GM23338 (cell line): ENCODE data around the gene SLC2A9.

Experiments used
- CREB1 ChIP-seq: fragments of 250-450 bp; sonication (Bioruptor Pico); IDR thresholded peaks from 2 replicates; pipeline ENCODE4 v1.5.0; 2020; ENCODE audit warnings: low read depth, mild to moderate bottlenecking, moderate library complexity
- CTCF ChIP-seq, 2 experiments: fragments of 200-600 bp in 1 of 2; sonication (generic) in 1 of 2; conservative IDR thresholded peaks; 2 replicates each; pipeline versions ENCODE4 v1.5.1 to v1.6.1; 2016 to 2017; ENCODE audit warnings: antibody characterized with exemption in 2 of 2, low read depth in 2 of 2, mild to moderate bottlenecking in 2 of 2, moderate library complexity in 1 of 2
- EZH2 ChIP-seq: fragments of 200-600 bp; sonication (generic); IDR thresholded peaks from one replicate; pipeline ENCODE4 v1.8.0; 2017; ENCODE audit warnings: antibody characterized with exemption, mild to moderate bottlenecking, low read depth; ENCODE audit not compliant: unreplicated experiment
- EZH2phosphoT487 ChIP-seq: fragments of 200-600 bp; sonication (generic); IDR thresholded peaks from one replicate; pipeline ENCODE4 v1.8.1; 2018; ENCODE audit warnings: antibody characterized with exemption; ENCODE audit not compliant: unreplicated experiment
- JUNB ChIP-seq: IDR thresholded peaks from one replicate; pipeline ENCODE4 v1.6.1; 2016; ENCODE audit warnings: antibody characterized with exemption; ENCODE audit not compliant: unreplicated experiment
- NANOG ChIP-seq: IDR thresholded peaks from 2 replicates; pipeline ENCODE4 v1.6.1; 2016; ENCODE audit warnings: antibody characterized with exemption, borderline replicate concordance
- POLR2AphosphoS5 ChIP-seq: IDR thresholded peaks from 2 replicates; pipeline ENCODE4 v1.6.1; 2016; ENCODE audit warnings: antibody characterized with exemption, low read depth
- REST ChIP-seq: IDR thresholded peaks from one replicate; pipeline ENCODE4 v1.6.1; 2018; ENCODE audit warnings: antibody characterized with exemption; ENCODE audit not compliant: unreplicated experiment
- ZNF114 ChIP-seq: fragments of 250-450 bp; sonication (Bioruptor Pico); IDR thresholded peaks from 2 replicates; pipeline ENCODE4 v1.5.0; 2020; ENCODE audit warnings: mild to moderate bottlenecking, moderate library complexity
- ZNF331 ChIP-seq: fragments of 250-450 bp; sonication (Bioruptor Pico); IDR thresholded peaks from 2 replicates; pipeline ENCODE4 v1.5.0; 2020; ENCODE audit warnings: low read depth, mild to moderate bottlenecking, moderate library complexity
- ZNF462 ChIP-seq: fragments of 250-450 bp; sonication (Bioruptor Pico); IDR thresholded peaks from 2 replicates; pipeline ENCODE4 v1.5.0; 2020; ENCODE audit warnings: mild to moderate bottlenecking, moderate library complexity

GRCh38 chr4:9984621-9985020 is 36.7 kb downstream of the SLC2A9 start:
- TF ChIP-seq ZNF462 (no peak), REST (no peak), ZNF331 (CRISPR knock-in tag) (no peak), CTCF (conservative IDR thresholded peaks at IDR 0.05; ENCODE audit: low read depth in 2 of 2) (no peak), EZH2 (no peak), EZH2phosphoT487 (no peak), POLR2AphosphoS5 (no peak), NANOG (no peak), ZNF114 (no peak), CREB1 (CRISPR knock-in tag) (no peak), JUNB (no peak)
